CD14-positive monocyte (primary cell): ENCODE results near the gene KRT13. TPM values are rescaled to one million over a fixed set of nuclear protein-coding genes. Genes with fewer than 3 reads are reported as not detected.

Experiments
- DNase-seq, 3 donors: peaks; one replicate each; pipeline ENCODE4 v3.0.0-alpha.2; 2011 to 2022
- H2AFZ ChIP-seq: 2 replicates; pipeline ENCODE4 v1.6.0; 2012; ENCODE audit warnings: mild to moderate bottlenecking, low read depth, low read length, inconsistent platforms; ENCODE audit not compliant: insufficient read depth, poor library complexity, severe bottlenecking
- H3K27ac ChIP-seq, 2 donors: 1 replicate in 1 of 2; 2 replicates in 1 of 2; pipeline ENCODE4 v1.5.1; 2012 to 2013; ENCODE audit warnings: low read length in 2 of 2, control low read depth in 1 of 2, inconsistent platforms in 1 of 2, low read depth in 1 of 2, mild to moderate bottlenecking in 1 of 2
- H3K27me3 ChIP-seq, 2 donors: one replicate each; pipeline versions ENCODE4 v1.6.0 to v1.6.1; 2011 to 2013; ENCODE audit warnings: low read length in 2 of 2; ENCODE audit not compliant: control insufficient read depth in 2 of 2, insufficient read depth in 2 of 2
- H3K36me3 ChIP-seq, 2 donors: replicated peaks in 1 of 2; 1 replicate in 1 of 2; 2 replicates in 1 of 2; pipeline versions ENCODE4 v1.5.1 to v1.6.1; 2012 to 2013; ENCODE audit warnings: low read length in 2 of 2, control low read depth in 1 of 2, inconsistent platforms in 1 of 2, mild to moderate bottlenecking in 1 of 2; ENCODE audit not compliant: insufficient read depth in 2 of 2, control insufficient read depth in 1 of 2
- H3K4me1 ChIP-seq, 2 donors: 1 replicate in 1 of 2; 2 replicates in 1 of 2; pipeline versions ENCODE4 v1.5.1 to v1.6.1; 2012 to 2013; ENCODE audit warnings: low read length in 2 of 2, control low read depth in 1 of 2, inconsistent platforms in 1 of 2, mild to moderate bottlenecking in 1 of 2, moderate library complexity in 1 of 2; ENCODE audit not compliant: insufficient read depth in 2 of 2, control insufficient read depth in 1 of 2
- H3K4me2 ChIP-seq: replicated peaks from 2 replicates; pipeline ENCODE3; 2012; ENCODE audit warnings: low read length, moderate library complexity, mild to moderate bottlenecking; ENCODE audit not compliant: poor library complexity, severe bottlenecking; ENCODE audit errors: extremely low read depth
- H3K4me3 ChIP-seq, 3 experiments: fragments of 200-600 bp in 1 of 3; sonication (generic) in 1 of 3; replicated peaks in 1 of 3; 1 replicate in 2 of 3; 2 replicates in 1 of 3; pipeline ENCODE4 v1.5.1; 2011 to 2013; ENCODE audit warnings: low read length in 3 of 3, mild to moderate bottlenecking in 3 of 3, control low read depth in 2 of 3, low read depth in 2 of 3, inconsistent platforms in 1 of 3, moderate library complexity in 1 of 3
- H3K79me2 ChIP-seq: 2 replicates; pipeline ENCODE4 v1.6.0; 2012; ENCODE audit warnings: mild to moderate bottlenecking, control low read depth, inconsistent platforms, low read length, moderate library complexity; ENCODE audit not compliant: insufficient read depth
- H3K9ac ChIP-seq: 2 replicates; pipeline ENCODE4 v1.6.0; 2017; ENCODE audit warnings: low read length, mild to moderate bottlenecking; ENCODE audit not compliant: insufficient read depth, poor library complexity, severe bottlenecking
- H3K9me3 ChIP-seq, 2 donors: replicated peaks in 1 of 2; 1 replicate in 1 of 2; 2 replicates in 1 of 2; pipeline versions ENCODE4 v1.5.1 to v1.6.1; 2012 to 2013; ENCODE audit warnings: low read length in 2 of 2, control low read depth in 1 of 2; ENCODE audit not compliant: control insufficient read depth in 1 of 2, insufficient read depth in 1 of 2
- H4K20me1 ChIP-seq: 2 replicates; pipeline ENCODE4 v1.6.0; 2012; ENCODE audit warnings: mild to moderate bottlenecking, low read length, control low read depth, moderate library complexity; ENCODE audit not compliant: insufficient read depth
- H3K27ac Mint-ChIP-seq, 7 donors: one replicate each; pipeline ENCODE4 v1.8.0; 2020; ENCODE audit warnings: mild to moderate bottlenecking in 7 of 7, mixed read lengths in 7 of 7, moderate library complexity in 6 of 7, inconsistent platforms in 2 of 7
- H3K27me3 Mint-ChIP-seq, 3 donors: one replicate each; pipeline ENCODE4 v1.8.0; 2021 to 2022; ENCODE audit warnings: low read depth in 3 of 3, mild to moderate bottlenecking in 3 of 3, mixed read lengths in 3 of 3, moderate library complexity in 3 of 3, inconsistent platforms in 1 of 3
- H3K36me3 Mint-ChIP-seq, 2 donors: one replicate each; pipeline ENCODE4 v1.8.0; 2020; ENCODE audit warnings: mixed read lengths in 2 of 2, inconsistent platforms in 1 of 2, mild to moderate bottlenecking in 1 of 2
- H3K4me1 Mint-ChIP-seq: one replicate; pipeline ENCODE4 v1.8.0; 2020; ENCODE audit warnings: mild to moderate bottlenecking, mixed read lengths
- H3K4me3 Mint-ChIP-seq, 2 donors: one replicate each; pipeline ENCODE4 v1.8.0; 2020; ENCODE audit warnings: mild to moderate bottlenecking in 2 of 2, mixed read lengths in 2 of 2, moderate library complexity in 1 of 2
- H3K9me3 Mint-ChIP-seq, 7 donors: one replicate each; pipeline ENCODE4 v1.8.0; 2020 to 2022; ENCODE audit warnings: mixed read lengths in 7 of 7, mild to moderate bottlenecking in 6 of 7, moderate library complexity in 6 of 7, inconsistent platforms in 2 of 7
- WGBS: methylation state at CpG from one replicate; pipeline ENCODE4 v1.1.5; 2013; ENCODE audit warnings: missing lambda C conversion rate; ENCODE audit not compliant: insufficient coverage; 5-methylcytosine and 5-hydroxymethylcytosine counted together
- intact Hi-C, 2 donors: fragments of 100-400 bp; cut with micrococcal nuclease; formaldehyde crosslinking; loops; one replicate each; pipeline versions ENCODE4 v1.15.0 to v1.15.1; 2023
- polyA plus RNA-seq, 3 donors: library from polyadenylated mRNA; depleted of rRNA in 1 of 3; unstranded in 2 of 3; stranded (reverse) in 1 of 3; fragments of 300-500 nt in 2 of 3; fragments of >200 nt in 1 of 3; fragmentation: Illumina TruSeq in 2 of 3; gene quantifications; 1 replicate in 2 of 3; 2 replicates in 1 of 3; pipeline ENCODE4 v1.2.3, GENCODE V29; 2012 to 2021
- TF ChIP-seq, protein P1 (sequence below): fragments of 200-600 bp; IDR thresholded peaks from one replicate; pipeline ENCODE4 v1.8.0; 2022; ENCODE audit warnings: antibody characterized with exemption, mild to moderate bottlenecking

Gene KRT13
- polyA plus RNA-seq, 3 donors, result not detected

DNA sequence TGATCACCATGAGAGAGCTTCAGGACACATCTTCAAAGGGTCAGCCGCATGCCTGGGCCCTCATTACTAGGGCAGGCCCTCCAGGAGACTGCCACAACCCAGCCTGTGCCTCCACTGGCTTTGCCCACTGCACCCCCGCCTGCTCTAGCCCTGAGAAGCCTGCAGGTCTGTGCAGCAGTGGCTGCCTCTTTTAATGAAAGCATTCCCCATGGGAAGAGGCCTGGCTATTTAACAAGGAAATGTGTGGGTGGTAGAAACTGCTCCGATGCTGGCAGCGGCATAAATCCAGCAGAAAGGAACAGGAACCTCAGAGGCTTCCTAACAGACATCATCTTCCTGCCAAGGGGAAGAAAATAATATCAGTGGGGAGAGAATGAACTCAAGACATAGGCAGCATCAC lies 37.9 kb downstream of the KRT13 start:
- Mint-ChIP-seq H3K27me3 (peaks cover 6 to 19% (median 11%) of the 10 kb centered on the region in 3 donors), H3K9me3 (peaks cover 0 to 17% (median 2%) of the 10 kb centered on the region in 7 donors), H3K27ac (peak overlapping the region in 1 of 7 donors; percentile 25), H3K4me3 (no peak overlapping the region), H3K4me1 (no peaks in the 10 kb centered on the region), H3K36me3 (no peaks in the 10 kb centered on the region)
- H3K36me3 ChIP-seq, result no peaks in the 10 kb centered on the region
- peaks cover 0 to 3% of the 10 kb centered on the region in 2 donors for H3K27me3 ChIP-seq
- H3K4me3 ChIP-seq, result no peak overlapping the region
- no peak overlapping the region for H3K9ac ChIP-seq
- H2AFZ ChIP-seq, result no peak overlapping the region
- H3K9me3 ChIP-seq, result no peaks in the 10 kb centered on the region
- H3K79me2 ChIP-seq, result no peaks in the 10 kb centered on the region
- 93% methylated on average over 2 of the region's 4 CpGs for whole genome bisulfite sequencing
- no peak overlapping the region for H3K27ac ChIP-seq
- TF ChIP-seq, protein P1, sequence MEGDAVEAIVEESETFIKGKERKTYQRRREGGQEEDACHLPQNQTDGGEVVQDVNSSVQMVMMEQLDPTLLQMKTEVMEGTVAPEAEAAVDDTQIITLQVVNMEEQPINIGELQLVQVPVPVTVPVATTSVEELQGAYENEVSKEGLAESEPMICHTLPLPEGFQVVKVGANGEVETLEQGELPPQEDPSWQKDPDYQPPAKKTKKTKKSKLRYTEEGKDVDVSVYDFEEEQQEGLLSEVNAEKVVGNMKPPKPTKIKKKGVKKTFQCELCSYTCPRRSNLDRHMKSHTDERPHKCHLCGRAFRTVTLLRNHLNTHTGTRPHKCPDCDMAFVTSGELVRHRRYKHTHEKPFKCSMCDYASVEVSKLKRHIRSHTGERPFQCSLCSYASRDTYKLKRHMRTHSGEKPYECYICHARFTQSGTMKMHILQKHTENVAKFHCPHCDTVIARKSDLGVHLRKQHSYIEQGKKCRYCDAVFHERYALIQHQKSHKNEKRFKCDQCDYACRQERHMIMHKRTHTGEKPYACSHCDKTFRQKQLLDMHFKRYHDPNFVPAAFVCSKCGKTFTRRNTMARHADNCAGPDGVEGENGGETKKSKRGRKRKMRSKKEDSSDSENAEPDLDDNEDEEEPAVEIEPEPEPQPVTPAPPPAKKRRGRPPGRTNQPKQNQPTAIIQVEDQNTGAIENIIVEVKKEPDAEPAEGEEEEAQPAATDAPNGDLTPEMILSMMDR, result no peak
- no peak for DNase-seq
- no peaks in the 10 kb centered on the region for H3K4me1 ChIP-seq
- no peaks in the 10 kb centered on the region for H4K20me1 ChIP-seq
- intact Hi-C loops, result no loop called here
- H3K4me2 ChIP-seq, result no peak overlapping the region

DNA sequence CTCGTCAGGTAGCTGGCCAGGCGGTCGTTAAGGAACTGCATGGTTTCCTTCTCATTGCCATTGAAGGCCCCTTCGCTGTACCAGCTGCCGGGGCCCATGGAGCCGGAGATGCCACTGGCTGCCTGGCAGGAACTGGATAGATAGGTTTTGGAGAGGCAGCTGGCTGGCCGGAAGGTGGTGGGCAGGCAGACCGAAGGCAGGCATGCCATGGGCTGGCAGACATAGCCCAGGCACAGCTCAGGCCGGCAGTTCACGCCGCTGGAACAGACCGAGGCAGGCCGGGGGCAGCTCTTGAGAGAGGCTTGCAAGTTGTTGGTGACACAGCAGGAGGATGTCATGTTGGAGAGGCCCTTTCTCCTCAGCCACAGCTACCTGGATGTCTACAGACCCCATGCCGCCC lies 38.4 kb downstream of the KRT13 start, which contains the start of gene KRT32:
Gene KRT32 (minus strand): TSS at position 399 of the 400 bp plus-strand sequence. CDS start 61 bp downstream, at position 338.
- Mint-ChIP-seq H3K27me3 (peaks cover 6 to 19% (median 11%) of the 10 kb centered on the region in 3 donors), H3K27ac (peak within 1 kb of the TSS in 2 of 7 donors; percentile 25 to 33), H3K36me3 (no peaks in the 10 kb centered on the region), H3K4me3 (no peak within 1 kb of the TSS), H3K4me1 (no peaks in the 10 kb centered on the region), H3K9me3 (peaks cover 0 to 15% (median 2%) of the 10 kb centered on the region in 7 donors)
- no peak for DNase-seq
- H3K9me3 ChIP-seq, result no peaks in the 10 kb centered on the region
- H3K27ac ChIP-seq, result no peak within 1 kb of the TSS
- intact Hi-C loops, result no loop called here
- H2AFZ ChIP-seq, result no peak within 1 kb of the TSS
- no peaks in the 10 kb centered on the region for H3K4me1 ChIP-seq
- 91% methylated on average over 12 of the region's 14 CpGs for WGBS
- H3K79me2 ChIP-seq, result no peaks in the 10 kb centered on the region
- no peak within 1 kb of the TSS for H3K4me2 ChIP-seq
- no peak within 1 kb of the TSS for H3K9ac ChIP-seq
- no peaks in the 10 kb centered on the region for H3K36me3 ChIP-seq
- peaks cover 0 to 3% of the 10 kb centered on the region in 2 donors for H3K27me3 ChIP-seq
- no peaks in the 10 kb centered on the region for H4K20me1 ChIP-seq
- H3K4me3 ChIP-seq, result no peak within 1 kb of the TSS
- TF ChIP-seq, protein P1, result no peak
